ENCODE measurements around the gene MRGPRE. TPM values are rescaled to one million over a fixed set of nuclear protein-coding genes. Genes with fewer than 3 reads are reported as not detected.

The MRGPRE gene
- total RNA-seq, 2 experiments from 2014 or later, result not detected

DNA sequence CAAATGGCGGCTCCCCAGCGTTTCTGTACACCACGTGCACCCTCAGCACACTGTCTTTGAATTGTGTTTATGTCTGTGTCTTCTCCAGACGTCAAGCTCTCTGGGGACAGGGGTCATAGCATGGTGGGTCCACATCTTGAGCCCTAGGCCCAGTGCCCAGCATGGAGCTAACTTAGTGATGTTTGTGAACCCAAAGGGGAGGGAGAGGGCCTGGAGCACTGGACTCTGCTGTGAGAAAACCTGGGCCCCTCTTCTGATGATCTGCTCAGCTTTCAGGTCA lies 17.9 kb downstream of the MRGPRE start:
- Mint-ChIP-seq H3K4me1 (ENCODE audit: low read depth) (peaks cover 5% of the 10 kb centered on the region), H3K36me3 (ENCODE audit: low read depth) (no peaks in the 10 kb centered on the region), H3K4me3 (no peak overlapping the region), H3K27ac (no peak overlapping the region), H3K27me3 (peaks cover 7% of the 10 kb centered on the region), H3K9me3 (peaks cover 6% of the 10 kb centered on the region)
- ChIA-PET POLR2A (no interaction called here), CTCF (interaction anchor here (1.1 to 3.2 kb wide), 2 partner anchors 104 to 239 kb away, joined by 3 to 20 read pairs; no protein-coding TSS in a partner anchor)
- no peak for DNase-seq
- TF ChIP-seq, protein P1, sequence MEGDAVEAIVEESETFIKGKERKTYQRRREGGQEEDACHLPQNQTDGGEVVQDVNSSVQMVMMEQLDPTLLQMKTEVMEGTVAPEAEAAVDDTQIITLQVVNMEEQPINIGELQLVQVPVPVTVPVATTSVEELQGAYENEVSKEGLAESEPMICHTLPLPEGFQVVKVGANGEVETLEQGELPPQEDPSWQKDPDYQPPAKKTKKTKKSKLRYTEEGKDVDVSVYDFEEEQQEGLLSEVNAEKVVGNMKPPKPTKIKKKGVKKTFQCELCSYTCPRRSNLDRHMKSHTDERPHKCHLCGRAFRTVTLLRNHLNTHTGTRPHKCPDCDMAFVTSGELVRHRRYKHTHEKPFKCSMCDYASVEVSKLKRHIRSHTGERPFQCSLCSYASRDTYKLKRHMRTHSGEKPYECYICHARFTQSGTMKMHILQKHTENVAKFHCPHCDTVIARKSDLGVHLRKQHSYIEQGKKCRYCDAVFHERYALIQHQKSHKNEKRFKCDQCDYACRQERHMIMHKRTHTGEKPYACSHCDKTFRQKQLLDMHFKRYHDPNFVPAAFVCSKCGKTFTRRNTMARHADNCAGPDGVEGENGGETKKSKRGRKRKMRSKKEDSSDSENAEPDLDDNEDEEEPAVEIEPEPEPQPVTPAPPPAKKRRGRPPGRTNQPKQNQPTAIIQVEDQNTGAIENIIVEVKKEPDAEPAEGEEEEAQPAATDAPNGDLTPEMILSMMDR (IDR thresholded peaks at IDR 0.05), result no peak
- intact Hi-C loops (cut with micrococcal nuclease), result no loop called here
- ATAC-seq, result no peak

DNA sequence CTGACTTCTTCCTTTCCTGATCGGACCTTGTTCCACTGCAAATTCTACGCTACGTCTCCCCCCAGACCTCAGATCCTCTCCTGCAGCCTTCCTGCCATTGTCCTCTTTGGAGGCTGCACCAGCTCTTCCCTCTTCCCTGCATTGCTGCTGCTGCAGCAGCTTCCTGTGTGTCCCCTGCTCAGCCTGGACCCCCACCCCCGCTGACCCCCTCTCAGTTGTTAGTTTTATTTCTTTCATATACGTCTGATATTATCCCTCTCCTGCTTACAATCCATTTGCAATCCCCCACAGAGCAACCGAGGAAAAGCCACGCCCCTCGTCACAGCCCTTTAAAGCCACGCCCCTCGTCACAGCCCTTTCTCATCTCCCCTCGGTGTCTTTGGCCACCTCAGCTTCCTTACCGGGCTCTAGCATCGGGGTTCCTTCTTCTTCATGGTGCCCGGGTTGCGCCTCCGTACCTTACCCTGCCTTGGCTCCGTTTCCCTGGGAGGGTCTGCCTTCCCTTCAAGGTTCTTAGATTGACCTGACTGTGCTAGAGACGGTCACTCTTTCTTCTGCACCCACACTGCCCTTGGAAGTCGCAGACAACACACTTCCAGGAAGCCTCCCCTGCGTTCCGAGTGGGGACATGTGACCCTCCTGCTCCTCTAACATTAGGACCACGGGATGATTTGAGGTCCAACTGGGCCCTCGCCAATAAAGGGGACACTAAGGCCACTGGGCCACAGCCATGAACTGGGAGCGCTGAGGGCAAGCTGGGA lies 18.4 kb downstream of the MRGPRE start:
- Mint-ChIP-seq H3K27ac (no peak overlapping the region), H3K4me1 (ENCODE audit: low read depth) (peaks cover 5% of the 10 kb centered on the region), H3K36me3 (ENCODE audit: low read depth) (no peaks in the 10 kb centered on the region), H3K9me3 (peaks cover 6% of the 10 kb centered on the region), H3K27me3 (peaks cover 7% of the 10 kb centered on the region), H3K4me3 (no peak overlapping the region)
- intact Hi-C loops (cut with micrococcal nuclease), result no loop called here
- ATAC-seq, result no peak
- ChIA-PET POLR2A (no interaction called here), CTCF (interaction anchor here (3.2 kb wide), 1 partner anchor 104 kb away, joined by 20 read pairs; no protein-coding TSS in a partner anchor)
- TF ChIP-seq, protein P1 (IDR thresholded peaks at IDR 0.05), result no peak
- no peak for DNase-seq

DNA sequence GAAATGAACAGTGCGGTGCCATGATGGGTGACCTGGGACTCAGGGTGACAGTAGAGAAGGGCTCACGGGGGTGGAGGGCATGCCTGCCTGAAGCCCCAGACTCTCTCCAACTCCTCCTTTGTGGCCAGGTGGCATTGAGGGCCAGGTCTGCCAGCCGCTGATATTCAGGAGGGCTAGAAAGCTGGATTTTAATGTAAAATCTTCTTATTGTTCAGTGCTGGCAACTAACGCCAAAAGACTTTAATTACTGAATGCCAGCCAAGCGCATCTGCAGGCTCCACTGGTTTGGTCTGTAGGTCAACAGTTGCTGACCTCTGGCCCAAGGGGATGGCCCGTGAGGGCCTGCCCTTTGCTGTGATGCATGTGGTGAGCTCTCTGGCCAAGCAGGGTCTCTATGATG lies 23.9 kb downstream of the MRGPRE start:
- ATAC-seq, result no peak

DNA sequence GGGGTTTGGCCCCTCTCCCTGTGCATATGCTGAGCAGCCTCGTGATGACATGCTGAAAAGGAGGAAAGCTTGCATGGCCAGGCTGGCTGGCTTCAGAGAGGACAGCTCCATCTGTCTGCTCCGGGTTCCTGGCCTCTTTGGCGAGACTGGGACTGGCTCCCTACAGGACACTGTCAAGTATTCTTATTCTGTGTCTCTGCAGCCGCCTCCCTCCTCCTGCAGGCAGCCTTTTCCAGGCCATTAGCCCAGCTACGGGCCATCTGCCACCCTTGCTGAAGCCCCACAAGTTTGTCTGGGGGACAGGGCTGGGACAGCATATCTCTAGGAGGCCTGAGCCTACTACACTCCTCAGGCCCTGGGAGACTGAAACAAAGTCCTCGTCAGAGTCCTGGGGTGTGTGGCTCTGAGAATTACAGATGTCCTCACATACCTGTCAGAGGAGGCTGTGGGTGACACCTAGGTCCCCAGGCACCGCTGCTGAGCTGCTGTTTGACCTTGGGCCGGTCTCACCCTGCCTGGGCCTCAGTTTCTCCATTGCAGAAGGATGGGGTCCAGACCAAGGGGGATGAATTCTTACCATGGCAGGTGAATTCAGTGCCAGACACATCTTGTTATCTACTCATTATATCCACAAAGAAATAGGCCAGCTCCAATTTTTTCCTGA lies 24.6 kb downstream of the MRGPRE start:
- no peak for DNase-seq
- POLR2A ChIA-PET, result no interaction called here
- TF ChIP-seq, protein P1 (IDR thresholded peaks at IDR 0.05), result no peak
- H3K4me3 Mint-ChIP-seq, result no peak overlapping the region
- peaks cover under 1% of the 10 kb centered on the region for H3K4me1 Mint-ChIP-seq (ENCODE audit: low read depth)
- no peaks in the 10 kb centered on the region for H3K36me3 Mint-ChIP-seq (ENCODE audit: low read depth)
- H3K27ac Mint-ChIP-seq, result no peak overlapping the region
- CTCF ChIA-PET, result no interaction called here
- intact Hi-C loops (cut with micrococcal nuclease), result no loop called here
- ATAC-seq, result no peak
- H3K9me3 Mint-ChIP-seq, result peaks cover 6% of the 10 kb centered on the region
- peaks cover 4% of the 10 kb centered on the region for H3K27me3 Mint-ChIP-seq

More for the DNA sequence above, 23.9 kb downstream of the MRGPRE start:
- Mint-ChIP-seq H3K36me3 (ENCODE audit: low read depth) (no peaks in the 10 kb centered on the region), H3K27ac (no peak overlapping the region), H3K27me3 (peaks cover 3% of the 10 kb centered on the region), H3K4me1 (ENCODE audit: low read depth) (no peaks in the 10 kb centered on the region), H3K9me3 (peaks cover 6% of the 10 kb centered on the region), H3K4me3 (no peak overlapping the region)
- ChIA-PET CTCF (interaction anchor here (1.4 kb wide), 1 partner anchor 10 kb away, joined by 3 read pairs; no protein-coding TSS in a partner anchor), POLR2A (no interaction called here)
- TF ChIP-seq, protein P1 (IDR thresholded peaks at IDR 0.05), result no peak
- intact Hi-C loops (cut with micrococcal nuclease), result no loop called here
- no peak for DNase-seq

DNA sequence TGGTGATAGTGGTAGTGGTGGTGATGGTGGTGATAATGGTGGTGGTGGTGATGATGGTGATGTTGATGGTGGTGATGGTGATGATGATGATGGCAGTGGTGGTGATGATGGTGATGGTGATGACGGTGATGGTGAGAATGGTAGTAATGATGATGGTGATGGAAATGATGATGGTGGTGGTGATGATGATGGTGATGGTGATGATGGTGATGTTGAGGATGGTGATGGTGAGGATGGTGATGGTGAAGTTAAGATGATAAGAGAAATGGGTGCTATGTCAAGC lies 25.4 kb downstream of the MRGPRE start:
- intact Hi-C loops (cut with micrococcal nuclease), result no loop called here
- Mint-ChIP-seq H3K4me1 (ENCODE audit: low read depth) (peaks cover 4% of the 10 kb centered on the region), H3K9me3 (peaks cover 5% of the 10 kb centered on the region), H3K36me3 (ENCODE audit: low read depth) (no peaks in the 10 kb centered on the region), H3K27me3 (peaks cover 4% of the 10 kb centered on the region), H3K27ac (no peak overlapping the region), H3K4me3 (no peak overlapping the region)
- TF ChIP-seq, protein P1 (IDR thresholded peaks at IDR 0.05), result no peak
- CTCF ChIA-PET, result no interaction called here
- POLR2A ChIA-PET, result no interaction called here
- no peak for ATAC-seq
- DNase-seq, result no peak
